NCI-H1930 (cell line): ENCODE results near the gene SLC52A1.
"Not testable (repeated sequence)": the region's sequence is repeated elsewhere in the genome, so short reads cannot be mapped to it uniquely, and the experiment has no call there.

Source experiments
- DNase-seq, 2 experiments: peaks; one replicate each; lab custom pipeline; 2025; lab: John Stamatoyannopoulos, UW

Gene SLC52A1

DNA sequence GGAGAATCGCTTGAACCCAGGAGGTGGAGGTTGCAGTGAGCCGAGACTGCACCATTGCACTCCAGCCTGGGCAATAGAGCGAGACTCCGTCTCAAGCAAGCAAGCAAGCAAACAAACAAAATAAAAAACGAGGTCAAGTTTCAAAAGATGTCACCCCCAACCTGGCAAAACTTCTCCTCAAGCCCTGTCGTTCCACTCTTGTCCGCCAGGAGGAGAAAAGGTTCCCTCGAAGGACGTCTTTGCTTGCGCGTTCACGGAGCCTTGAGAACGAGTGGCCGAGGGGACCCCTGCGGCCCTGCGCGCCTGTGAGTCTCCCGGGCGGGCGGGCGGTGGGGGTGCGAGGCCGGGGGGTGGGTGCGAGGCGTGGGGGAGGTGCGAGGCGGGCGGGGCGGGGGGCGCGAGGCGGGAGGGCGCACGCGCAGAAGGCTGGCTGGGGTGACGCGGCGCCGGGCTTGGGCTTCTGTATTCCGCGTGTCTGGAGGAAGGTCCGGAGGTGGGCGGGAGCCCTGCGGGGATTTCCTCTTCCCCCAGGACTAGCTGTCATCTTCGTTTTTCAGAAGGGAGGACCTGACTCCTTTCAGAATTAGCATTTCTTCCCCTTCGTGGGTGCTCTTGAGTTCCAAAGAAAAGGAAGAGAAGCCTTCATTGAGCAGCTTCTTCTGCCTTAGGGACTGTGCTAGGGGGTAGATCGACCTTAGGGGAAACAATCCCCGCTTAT lies 3.7 kb downstream of the SLC52A1 start:
- peak; percentile 67 to 73 for DNase-seq

DNA sequence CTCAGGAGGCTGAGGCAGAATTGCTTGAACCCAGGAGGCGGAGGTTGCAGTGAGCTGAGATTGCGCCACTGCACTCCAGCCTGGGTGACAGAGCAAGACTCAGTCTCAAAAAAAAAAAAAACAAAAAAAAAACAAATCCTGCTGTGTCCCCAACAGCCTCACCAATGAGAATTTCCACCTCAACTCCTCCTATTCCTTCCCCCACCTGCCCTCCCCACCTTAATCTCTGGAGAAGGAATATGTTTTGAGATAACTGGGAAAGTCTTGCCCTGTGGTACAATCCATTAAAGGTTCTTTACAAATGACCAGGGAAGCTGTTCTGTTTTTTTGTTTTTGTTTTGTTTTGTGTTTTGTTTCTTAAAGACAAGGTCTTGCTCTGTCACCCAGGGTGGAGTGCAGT lies 5.1 kb downstream of the SLC52A1 start:
- not testable (repeated sequence) for DNase-seq

GRCh38 chr17:5027916-5028315 lies 7.3 kb downstream of the SLC52A1 start:
- no peak for DNase-seq

DNA sequence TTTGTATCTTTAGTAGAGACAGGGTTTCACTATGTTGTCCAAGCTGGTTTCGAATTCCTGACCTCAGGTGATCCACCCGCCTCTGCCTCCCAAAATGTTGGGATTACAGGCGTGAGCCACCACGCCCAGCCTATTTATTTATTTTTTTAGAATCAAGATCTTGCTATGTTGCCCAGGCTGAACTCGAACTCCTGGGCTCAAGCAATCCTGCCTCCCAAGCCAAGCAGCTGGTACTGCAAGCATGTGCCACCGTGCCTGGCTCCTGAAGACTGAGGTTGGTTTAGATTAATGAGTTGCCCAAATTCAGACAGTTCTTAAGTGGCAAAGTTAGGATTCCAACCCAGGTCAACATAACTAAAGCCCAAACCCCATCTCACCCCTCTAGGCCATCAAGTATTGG lies 7.9 kb downstream of the SLC52A1 start:
- DNase-seq = no peak

GRCh38 chr17:5024604-5025003 lies 10.6 kb downstream of the SLC52A1 start:
- DNase-seq = no peak

GRCh38 chr17:5023588-5024147 lies 11.6 kb downstream of the SLC52A1 start:
- no peak for DNase-seq

GRCh38 chr17:5022171-5022711 lies 13.0 kb downstream of the SLC52A1 start:
- no peak for DNase-seq

- DNase-seq = no peak
Measured at GRCh38 chr17:5020502-5021023, 14.7 kb downstream of the SLC52A1 start.

- DNase-seq = no peak
Measured at GRCh38 chr17:5019475-5019956, 15.7 kb downstream of the SLC52A1 start.

GRCh38 chr17:5014357-5014756 lies 20.9 kb downstream of the SLC52A1 start:
- DNase-seq = no peak

DNA sequence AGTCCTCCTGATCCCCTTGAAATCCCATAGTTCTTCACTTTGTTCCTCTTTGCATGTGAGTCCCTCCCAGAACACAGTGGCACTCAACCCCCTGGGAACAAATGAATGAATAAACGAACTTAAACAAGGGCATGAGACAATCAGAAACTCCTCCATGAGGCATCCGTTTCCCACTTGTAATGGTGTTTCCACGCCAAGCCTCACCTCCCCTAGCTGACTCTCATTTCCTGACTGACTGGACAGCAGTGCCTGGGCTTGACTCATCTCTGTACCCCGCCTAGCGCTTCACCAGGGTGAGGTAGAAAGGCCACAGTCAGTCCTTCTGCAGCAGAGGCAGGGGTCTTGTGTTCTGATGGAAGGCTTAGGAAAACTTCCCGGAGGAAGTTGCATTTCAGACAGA lies 23.3 kb downstream of the SLC52A1 start:
- no peak for DNase-seq

GRCh38 chr17:5003214-5003867 lies 31.9 kb downstream of the SLC52A1 start:
- no peak for DNase-seq

DNA sequence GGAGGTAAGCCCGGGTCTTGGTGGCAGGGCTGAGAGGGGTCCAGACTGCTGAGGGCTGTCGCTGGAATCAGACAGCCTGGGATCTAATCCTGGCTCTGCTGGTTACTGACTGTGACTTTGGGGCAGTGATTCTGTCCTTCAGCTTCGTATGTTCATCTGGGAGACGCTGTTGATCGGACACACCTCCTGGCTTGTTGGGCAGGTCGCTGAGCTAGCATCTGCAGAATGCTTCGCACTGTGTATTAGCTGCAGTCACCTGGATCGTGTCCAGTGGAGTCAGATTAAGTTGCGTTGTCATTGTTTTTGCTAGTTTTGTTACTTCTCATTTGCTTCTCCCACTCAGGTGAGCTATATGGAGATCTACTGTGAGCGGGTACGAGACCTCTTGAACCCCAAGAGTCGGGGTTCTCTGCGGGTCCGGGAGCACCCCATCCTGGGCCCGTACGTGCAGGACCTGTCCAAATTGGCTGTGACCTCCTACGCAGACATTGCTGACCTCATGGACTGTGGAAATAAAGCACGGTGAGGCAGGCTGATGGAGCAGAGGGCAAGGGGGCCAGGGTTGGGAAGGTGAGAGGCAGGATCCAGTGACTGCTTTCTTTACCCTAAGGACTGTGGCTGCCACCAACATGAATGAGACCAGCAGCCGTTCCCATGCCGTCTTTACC lies 33.0 kb downstream of the SLC52A1 start:
- DNase-seq = no peak

DNA sequence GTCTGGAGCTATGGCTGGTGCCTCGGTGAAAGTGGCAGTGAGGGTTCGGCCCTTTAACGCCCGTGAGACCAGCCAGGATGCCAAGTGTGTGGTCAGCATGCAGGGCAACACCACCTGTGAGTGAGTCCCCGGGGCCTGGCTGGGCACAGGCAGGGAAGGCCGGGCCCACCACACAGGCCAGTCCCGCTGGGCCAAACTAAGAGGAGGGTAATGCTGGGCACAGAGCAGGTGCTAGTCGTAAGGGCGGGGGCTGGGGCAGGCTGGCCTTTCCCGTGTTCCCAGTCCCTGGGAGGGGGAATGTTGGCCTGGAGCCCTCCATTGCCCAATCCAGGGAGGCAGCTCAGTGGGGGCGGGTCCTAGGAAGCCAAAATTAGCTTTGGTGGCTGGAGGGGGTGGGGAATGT lies 35.0 kb downstream of the SLC52A1 start:
- DNase-seq = no peak

GRCh38 chr17:4999430-5000093 lies 35.7 kb downstream of the SLC52A1 start:
- no peak for DNase-seq

DNA sequence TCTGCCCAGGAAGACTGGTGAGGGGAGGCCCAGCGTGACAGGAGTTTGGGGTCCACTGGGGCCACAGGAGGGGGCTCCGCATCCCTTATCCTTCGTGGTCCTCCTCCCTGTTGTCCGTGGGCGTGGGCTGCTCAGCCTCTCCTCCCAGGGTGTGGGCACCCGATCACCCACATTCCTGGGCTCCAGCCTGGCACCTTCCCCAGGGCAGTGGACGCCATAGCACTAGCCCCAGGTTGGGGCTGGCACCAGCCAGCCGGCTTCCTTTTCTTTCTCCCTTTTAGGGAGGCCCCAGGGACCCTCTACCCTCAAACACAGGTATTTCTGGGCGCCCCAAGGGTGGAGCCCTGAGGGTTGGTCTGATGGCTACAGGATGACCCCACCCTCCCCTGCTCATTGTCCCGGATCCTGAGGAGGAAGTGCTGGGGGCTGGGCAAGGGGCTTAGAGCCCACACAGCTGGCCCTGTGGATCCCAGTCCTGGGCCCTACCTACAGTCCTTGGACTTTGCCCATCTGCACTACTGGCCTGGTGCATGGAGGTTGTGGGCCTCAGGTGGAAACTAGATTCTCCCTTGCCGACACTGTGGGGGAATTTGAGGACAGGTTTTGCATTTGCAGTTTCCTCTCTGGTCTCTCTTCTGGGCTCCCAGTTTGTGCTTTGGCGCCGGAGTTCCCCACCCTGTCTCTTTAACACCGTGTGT lies 36.3 kb downstream of the SLC52A1 start:
- no peak for DNase-seq

DNA sequence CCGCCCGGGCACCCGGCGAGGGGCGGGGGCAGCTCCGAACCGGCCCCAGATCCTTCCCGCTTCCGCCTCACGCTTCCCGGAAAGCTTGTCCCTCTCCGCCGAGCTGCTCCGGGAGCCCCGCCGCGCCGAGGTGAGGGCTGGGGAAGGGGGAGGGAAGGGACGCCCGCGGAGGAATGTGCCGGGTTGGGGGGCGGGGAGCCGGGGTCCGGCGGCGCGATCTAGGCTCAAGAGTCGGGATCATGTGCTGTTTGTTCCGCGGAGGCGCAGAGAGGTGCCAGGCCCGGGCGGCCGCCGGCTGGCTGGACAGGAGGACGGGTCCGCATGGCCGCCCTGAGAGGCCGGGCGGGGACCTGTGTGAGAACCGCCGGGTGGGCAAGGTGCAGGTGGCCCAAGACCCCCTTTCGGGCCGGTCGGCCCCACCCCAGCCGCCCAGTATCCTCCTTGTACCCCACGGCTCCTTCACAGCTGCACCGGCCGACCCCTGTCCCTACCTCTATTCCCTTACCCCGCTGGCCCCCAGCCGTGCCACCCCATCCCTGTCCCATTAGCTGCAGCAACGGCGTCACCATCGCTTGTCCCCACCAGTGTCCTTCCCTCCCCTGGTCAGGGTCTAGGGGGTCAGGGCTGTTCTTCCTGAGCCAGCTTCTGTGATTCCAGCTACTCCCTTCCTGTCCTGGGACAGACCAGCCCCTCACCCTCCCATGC lies 37.0 kb downstream of the SLC52A1 start:
- no peak for DNase-seq

DNA sequence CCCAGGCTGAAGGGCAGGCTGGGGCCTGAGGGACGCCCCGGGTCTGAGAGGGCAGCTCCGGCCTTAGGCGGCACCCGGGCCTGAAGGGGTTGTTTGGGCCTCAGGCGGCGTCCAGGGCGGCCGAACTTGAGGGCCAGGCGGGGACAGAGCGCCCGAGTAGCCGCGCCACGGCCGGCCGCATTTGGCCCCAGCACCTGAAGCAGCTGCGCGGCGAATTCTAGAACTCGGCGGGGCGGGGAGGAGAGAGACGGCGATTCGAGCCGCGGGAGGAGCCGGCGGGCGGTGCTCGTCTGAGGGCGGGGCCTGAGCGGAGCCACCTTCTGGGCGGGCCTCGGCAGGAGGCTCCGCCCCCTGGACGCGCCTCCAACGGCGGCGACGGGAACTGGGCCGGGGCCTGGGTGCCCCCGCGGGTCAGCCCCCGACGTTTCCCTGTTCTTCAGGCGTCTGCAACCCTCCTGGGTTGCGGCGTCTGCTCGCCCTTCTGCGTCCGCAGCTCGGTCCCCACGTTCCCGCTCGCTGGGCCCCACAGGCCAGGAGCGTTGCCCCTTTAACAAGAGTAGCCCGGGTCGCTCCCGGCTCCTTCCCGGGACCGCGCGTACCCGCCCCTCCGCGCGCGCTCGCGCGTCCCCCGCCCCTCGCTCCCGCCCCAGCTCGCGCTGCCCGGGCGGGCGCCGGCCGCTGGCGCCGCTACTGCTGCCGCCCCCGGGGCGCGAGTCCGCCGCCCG lies 37.8 kb downstream of the SLC52A1 start, which contains the start of the genes INCA1 and KIF1C:
TSS of gene INCA1 (minus strand) at position 221 of the 725 bp plus-strand sequence. CDS start 3,085 bp downstream, outside the sequence.
TSS of gene KIF1C (plus strand) at position 649 of the 725 bp plus-strand sequence. CDS start 2,297 bp downstream, outside the sequence.
- peak; percentile 83 to 89 for DNase-seq

DNA sequence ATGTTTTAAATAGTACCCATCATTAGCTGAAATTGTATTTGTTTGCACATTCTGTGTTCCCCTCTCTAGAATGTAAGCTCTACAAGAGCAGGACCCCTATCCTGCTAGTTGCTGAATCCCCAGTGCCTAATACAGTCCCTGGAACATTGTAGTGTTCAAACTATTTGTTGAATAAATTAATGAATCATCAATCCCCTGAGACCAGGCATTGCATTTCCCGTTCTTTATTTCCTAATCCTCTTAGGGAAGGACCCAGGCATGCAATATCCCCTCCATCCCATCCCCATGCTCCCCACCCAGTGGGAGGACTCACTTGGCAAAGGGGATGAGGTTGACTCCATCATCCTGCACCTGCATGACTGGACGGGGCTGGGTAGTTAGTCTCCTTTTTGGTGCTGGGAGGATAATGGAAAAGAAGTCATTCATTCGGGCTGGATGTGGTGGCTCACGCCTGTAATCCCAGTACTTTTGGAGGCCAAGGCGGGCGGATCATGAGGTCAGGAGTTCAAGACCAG lies 41.1 kb downstream of the SLC52A1 start:
- no peak for DNase-seq
